Heart left ventricle (tissue), 16 donors: Measurements from ENCODE around the gene ELOVL1. TPM values are rescaled to one million over a fixed set of nuclear protein-coding genes. Genes with fewer than 3 reads are reported as not detected.
"Not testable (repeated sequence)": the region's sequence is repeated elsewhere in the genome, so short reads cannot be mapped to it uniquely, and the experiment has no call there.

Experiments
- ATAC-seq, 4 donors: fragments of 200-7000 bp; cut with Tn5 transposase; one replicate each; pipeline ENCODE4 v1.9.1; 2020 to 2022; ENCODE audit warnings: moderate library complexity in 4 of 4, mild to moderate bottlenecking in 3 of 4, moderate number of reproducible peaks in 1 of 4
- DNase-seq, 5 donors: peaks; one replicate each; pipeline ENCODE4 v3.0.0-alpha.2; 2020
- H3K27ac ChIP-seq, 12 donors: fragments of 200-600 bp; sonication (generic) in 4 of 12; one replicate each; pipeline versions ENCODE4 v1.5.0 to v1.8.0; 2016 to 2022; ENCODE audit warnings: mild to moderate bottlenecking in 2 of 12
- H3K27me3 ChIP-seq, 9 donors: fragments of 200-600 bp; sonication (generic) in 2 of 9; one replicate each; pipeline versions ENCODE4 v1.5.1 to v1.8.0; 2016 to 2022; ENCODE audit warnings: mild to moderate bottlenecking in 3 of 9
- H3K36me3 ChIP-seq, 9 donors: fragments of 200-600 bp; sonication (generic) in 2 of 9; one replicate each; pipeline versions ENCODE4 v1.5.0 to v1.8.0; 2018 to 2022; ENCODE audit warnings: mild to moderate bottlenecking in 2 of 9
- H3K4me1 ChIP-seq, 12 donors: fragments of 200-600 bp; sonication (generic) in 4 of 12; one replicate each; pipeline versions ENCODE4 v1.5.0 to v1.8.0; 2016 to 2022; ENCODE audit warnings: mild to moderate bottlenecking in 3 of 12
- H3K4me3 ChIP-seq, 12 donors: fragments of 200-600 bp; sonication (generic) in 4 of 12; one replicate each; pipeline versions ENCODE4 v1.5.0 to v1.8.0; 2017 to 2022; ENCODE audit warnings: mild to moderate bottlenecking in 9 of 12, moderate library complexity in 4 of 12
- H3K9me3 ChIP-seq, 12 donors: fragments of 200-600 bp; sonication (generic) in 4 of 12; one replicate each; pipeline versions ENCODE4 v1.5.0 to v1.8.0; 2016 to 2022; ENCODE audit warnings: mild to moderate bottlenecking in 1 of 12
- POLR2A ChIP-seq, 2 donors: fragments of 450-650 bp; IDR thresholded peaks; one replicate each; pipeline ENCODE4 v1.6.1; 2017; ENCODE audit warnings: antibody characterized with exemption in 2 of 2, mild to moderate bottlenecking in 2 of 2, moderate library complexity in 2 of 2
- whole genome bisulfite sequencing, 4 donors: extraction: QIAGEN DNeasy Blood & Tissue Kit in 2 of 4; methylation state at CpG; one replicate each; pipeline versions ENCODE4 v1.1.5 to v1.1.7; 2013 to 2018; 5-methylcytosine and 5-hydroxymethylcytosine counted together
- intact Hi-C, 10 donors: fragments of 100-400 bp; cut with DNase I; formaldehyde crosslinking; loops; one replicate each; pipeline versions ENCODE4 v1.11.1 to v1.14.2; 2022
- polyA plus RNA-seq, 2 donors: library from polyadenylated mRNA; stranded (reverse); fragments of 200-250 nt; gene quantifications; one replicate each; pipeline ENCODE4 v1.2.3, GENCODE V29; 2013
- total RNA-seq, 9 donors: library from RNA; depleted of rRNA in 2 of 9; stranded (reverse); fragments of >200 nt in 2 of 9; fragmentation: NEBNext Ultra II Directional in 3 of 9; extraction: Animal tissue kit (Norgen Biotek cat#: 25700) in 3 of 9; gene quantifications; one replicate each; pipeline versions ENCODE4 v1.1.0 to v1.2.4, GENCODE V29; 2016 to 2023
- TF ChIP-seq, protein P1 (sequence below), 12 donors: fragments of 200-600 bp; sonication (generic) in 4 of 12; IDR thresholded peaks; one replicate each; pipeline versions ENCODE4 v1.5.0 to v1.8.0; 2018 to 2022; ENCODE audit warnings: antibody characterized with exemption in 12 of 12, mild to moderate bottlenecking in 5 of 12
- donor health status: ischemic (EF 13 %, LVEDD 7.1; RV severe dilation, severe dysfunction).
- donor health status: healthy with polysubstance abuse.
- donor health status: DM: no; HTN: yes; CAD: no.
- donor health status: DM: no; HTN: no; CAD: no.
- donor health status: ischemic (EF 25% LVEDD 6.9; RV normal size, moderate dysfunction).
- donor health status: ischemic (EF 25% LVEDD 5.7; RV mildly dilated, moderate dysfunction).
- donor health status: healthy.
- donor health status: DM: yes; HTN: yes; CAD: no.
- donor health status: ischemic (EF 35%, LVEDD 5.7; RV mildly dilated, moderate dysfunction).
- donor health status: nonischemic (EF 11% LVEDD 7.7; RV severe dilation, severe dysfunction).
- donor health status: DM: yes; HTN: yes; CAD: no.
- donor health status: PGD.
- donor health status: ischemic (EF 29% LVEDD 5.4; RV normal size, mild dysfunction).
- donor health status: nonischemic (EF 23%, LVEDD 6.1; RV moderate dilation, normal function).

The ELOVL1 gene
- total and polyA plus RNA-seq, 11 donors: 22.1 to 93.4 (median 33.6) TPM

DNA sequence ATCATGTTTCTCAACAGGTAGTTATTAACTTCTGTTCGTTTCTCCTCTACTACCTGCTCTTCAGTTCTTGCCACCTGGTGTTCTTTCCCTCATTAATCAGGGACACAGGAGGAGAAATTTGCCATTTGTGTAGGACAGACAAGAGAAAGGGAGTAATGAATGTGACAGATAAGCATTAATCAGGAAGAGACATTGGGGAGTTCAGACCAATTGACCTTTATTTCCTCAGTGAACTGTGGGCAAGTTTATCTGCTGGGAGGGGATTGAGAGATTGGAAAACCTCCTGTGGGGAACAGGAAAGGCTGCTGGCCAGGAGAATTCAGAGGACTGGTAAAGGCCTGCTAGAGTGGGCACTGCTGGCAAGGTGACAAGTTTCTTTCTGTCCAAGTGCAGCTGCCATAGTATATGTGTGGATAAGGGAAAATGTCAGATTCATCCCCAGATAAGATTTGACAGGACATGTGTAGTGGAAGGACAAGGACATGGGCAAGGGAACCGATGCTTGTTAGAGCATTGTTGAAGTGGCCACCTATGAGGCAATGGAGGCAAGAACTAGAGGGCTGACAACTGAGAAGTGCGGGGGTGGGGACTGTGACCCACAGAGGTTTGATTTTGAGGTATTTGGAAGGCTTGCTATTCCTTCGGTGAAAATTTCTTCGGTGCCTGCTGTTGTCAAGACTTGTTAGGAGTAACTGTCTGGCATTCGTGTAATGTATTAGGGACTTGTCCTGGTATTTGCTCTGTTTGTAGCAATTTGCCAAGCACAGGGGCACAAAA is 34.5 kb upstream of the ELOVL1 start:
- no peak for ATAC-seq

DNA sequence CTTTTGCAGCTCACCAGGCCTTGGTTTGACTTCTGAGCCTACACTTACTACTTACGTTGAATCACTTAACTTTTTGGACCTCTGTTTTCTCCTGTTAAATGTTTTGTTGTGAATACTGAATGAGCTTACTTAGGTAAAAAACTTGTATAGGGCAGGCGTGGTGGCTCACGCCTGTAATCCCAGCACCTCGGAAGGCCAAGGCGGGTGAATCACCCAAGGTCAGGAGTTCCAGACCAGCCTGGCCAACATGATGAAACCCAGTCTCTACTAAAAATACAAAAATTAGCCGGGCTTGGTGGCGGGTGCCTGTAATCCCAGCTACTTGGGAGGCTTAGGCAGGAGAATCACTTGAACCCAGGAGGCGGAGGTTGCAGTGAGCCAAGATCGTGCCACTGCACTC is 32.6 kb upstream of the ELOVL1 start:
- peaks cover 0 to 61% (median 39%) of the 10 kb centered on the region in 9 donors for H3K36me3 ChIP-seq
- H3K4me1 ChIP-seq, ATAC-seq, intact Hi-C loops, H3K27ac ChIP-seq, H3K4me3 ChIP-seq, H3K9me3 ChIP-seq, DNase-seq, H3K27me3 ChIP-seq: not testable (repeated sequence)
- WGBS, 4 donors: 95 to 99% (median 97%) methylated on average over 9 of the region's 9 CpGs

More for the DNA sequence above, 34.5 kb upstream of the ELOVL1 start:
- H3K9me3 ChIP-seq: no peaks in the 10 kb centered on the region
- no peak for DNase-seq
- H3K27ac ChIP-seq: no peak overlapping the region
- H3K4me3 ChIP-seq: no peak overlapping the region
- 87 to 91% (median 89%) methylated on average over 6 of the region's 6 CpGs for WGBS, 4 donors
- TF ChIP-seq, protein P1, sequence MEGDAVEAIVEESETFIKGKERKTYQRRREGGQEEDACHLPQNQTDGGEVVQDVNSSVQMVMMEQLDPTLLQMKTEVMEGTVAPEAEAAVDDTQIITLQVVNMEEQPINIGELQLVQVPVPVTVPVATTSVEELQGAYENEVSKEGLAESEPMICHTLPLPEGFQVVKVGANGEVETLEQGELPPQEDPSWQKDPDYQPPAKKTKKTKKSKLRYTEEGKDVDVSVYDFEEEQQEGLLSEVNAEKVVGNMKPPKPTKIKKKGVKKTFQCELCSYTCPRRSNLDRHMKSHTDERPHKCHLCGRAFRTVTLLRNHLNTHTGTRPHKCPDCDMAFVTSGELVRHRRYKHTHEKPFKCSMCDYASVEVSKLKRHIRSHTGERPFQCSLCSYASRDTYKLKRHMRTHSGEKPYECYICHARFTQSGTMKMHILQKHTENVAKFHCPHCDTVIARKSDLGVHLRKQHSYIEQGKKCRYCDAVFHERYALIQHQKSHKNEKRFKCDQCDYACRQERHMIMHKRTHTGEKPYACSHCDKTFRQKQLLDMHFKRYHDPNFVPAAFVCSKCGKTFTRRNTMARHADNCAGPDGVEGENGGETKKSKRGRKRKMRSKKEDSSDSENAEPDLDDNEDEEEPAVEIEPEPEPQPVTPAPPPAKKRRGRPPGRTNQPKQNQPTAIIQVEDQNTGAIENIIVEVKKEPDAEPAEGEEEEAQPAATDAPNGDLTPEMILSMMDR (IDR thresholded peaks at IDR 0.05): no peak
- TF ChIP-seq POLR2A (IDR thresholded peaks at IDR 0.05): no peak
- H3K4me1 ChIP-seq: peaks cover 0 to 11% (median 2%) of the 10 kb centered on the region in 12 donors
- intact Hi-C loops: no loop called here
- no peaks in the 10 kb centered on the region for H3K27me3 ChIP-seq
- peaks cover 0 to 62% (median 46%) of the 10 kb centered on the region in 9 donors for H3K36me3 ChIP-seq

DNA sequence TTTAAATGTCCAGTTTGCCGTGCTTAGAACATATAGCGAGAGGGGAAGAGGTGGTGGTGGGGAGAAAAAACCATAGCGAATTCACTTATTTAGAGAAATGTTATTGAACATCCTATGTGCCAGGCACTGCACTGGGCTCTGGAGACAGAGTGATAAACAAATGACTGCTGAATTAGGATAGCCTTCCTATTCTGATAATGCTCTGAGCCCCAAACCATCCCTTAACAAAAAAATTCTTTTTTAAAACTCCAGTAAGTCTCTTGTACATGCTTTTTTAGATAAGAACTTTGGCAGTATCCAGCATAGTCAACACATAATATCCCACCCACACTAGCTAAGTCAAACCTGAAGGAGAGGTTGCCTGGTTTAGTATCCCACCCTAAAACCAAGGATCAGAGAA is 30.4 kb upstream of the ELOVL1 start:
- no peak for TF ChIP-seq POLR2A (IDR thresholded peaks at IDR 0.05)
- TF ChIP-seq, protein P1 (IDR thresholded peaks at IDR 0.05): no peak
- Histone ChIP-seq H3K36me3 (peaks cover 0 to 56% (median 20%) of the 10 kb centered on the region in 9 donors), H3K4me1 (peaks cover 0 to 5% (median 0%) of the 10 kb centered on the region in 12 donors), H3K27ac (no peak overlapping the region), H3K27me3 (no peaks in the 10 kb centered on the region), H3K9me3 (no peaks in the 10 kb centered on the region), H3K4me3 (no peak overlapping the region)
- DNase-seq (no peak), ATAC-seq (no peak)
- intact Hi-C loops: no loop called here
- WGBS, 4 donors: 96 to 98% (median 97%) methylated on average over 3 of the region's 3 CpGs

DNA sequence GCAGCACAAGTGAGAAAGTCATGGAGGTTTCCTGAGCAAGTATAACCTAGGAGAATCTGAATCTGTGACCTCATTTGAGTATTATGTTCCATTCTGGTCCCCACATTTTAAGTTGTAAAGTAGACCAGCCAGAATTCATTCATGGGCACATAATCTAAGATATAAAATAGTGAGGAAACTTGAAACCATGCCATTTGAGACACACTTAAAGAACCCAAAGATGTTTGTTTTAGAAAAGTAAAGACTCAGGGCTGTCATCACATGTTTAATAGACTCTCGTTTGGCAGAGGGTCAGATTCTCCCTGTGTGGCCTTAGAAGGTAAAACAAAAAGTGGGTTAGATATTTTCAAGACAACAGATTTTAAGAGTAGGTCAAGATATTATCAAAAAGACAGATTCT is 28.2 kb upstream of the ELOVL1 start:
- Histone ChIP-seq H3K4me1 (peaks cover 0 to 4% (median 2%) of the 10 kb centered on the region in 12 donors), H3K36me3 (peaks cover 0 to 50% (median 15%) of the 10 kb centered on the region in 9 donors), H3K27ac (no peak overlapping the region), H3K27me3 (no peaks in the 10 kb centered on the region), H3K4me3 (no peak overlapping the region), H3K9me3 (no peaks in the 10 kb centered on the region)
- 68 to 85% (median 77%) methylated on average over 1 of the region's 1 CpG for WGBS, 4 donors
- DNase-seq (no peak), ATAC-seq (no peak)
- TF ChIP-seq, protein P1 (IDR thresholded peaks at IDR 0.05): no peak
- TF ChIP-seq POLR2A (IDR thresholded peaks at IDR 0.05): no peak
- intact Hi-C loops: no loop called here
